Calu3 (cell line): ENCODE measurements around the gene FAM107A. TPM values are rescaled to one million over a fixed set of nuclear protein-coding genes. Genes with fewer than 3 reads are reported as not detected.

ENCODE experiments used
- BruUV-seq: library from RNA; stranded (reverse); fragments of 400-500 nt; replicated peaks from 2 replicates; lab custom pipeline; 2021; lab: Mats Ljungman, UMichigan
- CTCF ChIA-PET: fragments of 300-600 bp; sonication (Branson Sonifier 250); formaldehyde crosslinking; loops from one replicate; lab custom pipeline; 2022; ENCODE audit warnings: antibody characterized with exemption; lab: Charles Lee
- DNase-seq: peaks from one replicate; pipeline ENCODE4 v3.0.0; 2022
- H3K27ac Mint-ChIP-seq: one replicate; pipeline ENCODE4 v1.8.0; 2022; ENCODE audit warnings: mixed read lengths; ENCODE audit not compliant: unreplicated experiment
- H3K27me3 Mint-ChIP-seq: one replicate; pipeline ENCODE4 v1.8.0; 2022; ENCODE audit warnings: mixed read lengths; ENCODE audit not compliant: unreplicated experiment
- H3K36me3 Mint-ChIP-seq: one replicate; pipeline ENCODE4 v1.8.0; 2022; ENCODE audit warnings: mild to moderate bottlenecking, moderate library complexity, mixed read lengths; ENCODE audit not compliant: insufficient read depth, unreplicated experiment
- H3K4me1 Mint-ChIP-seq: one replicate; pipeline ENCODE4 v1.8.0; 2022; ENCODE audit warnings: mild to moderate bottlenecking, low read depth, mixed read lengths; ENCODE audit not compliant: unreplicated experiment
- H3K4me3 Mint-ChIP-seq: one replicate; pipeline ENCODE4 v1.8.0; 2022; ENCODE audit warnings: mild to moderate bottlenecking, low read depth, moderate library complexity, mixed read lengths; ENCODE audit not compliant: unreplicated experiment
- H3K9me3 Mint-ChIP-seq: one replicate; pipeline ENCODE4 v1.8.0; 2022; ENCODE audit warnings: low read depth, mixed read lengths; ENCODE audit not compliant: unreplicated experiment
- intact Hi-C: fragments of 100-400 bp; cut with micrococcal nuclease; formaldehyde crosslinking; loops from one replicate; pipeline ENCODE4 v1.10.0; 2022; ENCODE audit not compliant: unreplicated experiment
- total RNA-seq: library from RNA; stranded (reverse); gene quantifications from 2 replicates; pipeline ENCODE4 v1.2.3, GENCODE V29; 2022
- TF ChIP-seq, protein P1 (sequence below): fragments of 200-600 bp; IDR thresholded peaks from one replicate; pipeline ENCODE4 v1.8.0; 2022; ENCODE audit warnings: antibody characterized with exemption; ENCODE audit not compliant: unreplicated experiment

FAM107A gene
- total RNA-seq, 1 experiment from 2014 or later = not detected

GRCh38 chr3:58609990-58610389 is 32.8 kb upstream of the FAM107A start:
- H3K9me3 Mint-ChIP-seq = no peaks in the 10 kb centered on the region
- no TSS peak for BruUV-seq
- no peak overlapping the region for H3K27ac Mint-ChIP-seq
- H3K27me3 Mint-ChIP-seq = peaks cover 10% of the 10 kb centered on the region
- no peak overlapping the region for H3K4me3 Mint-ChIP-seq
- H3K4me1 Mint-ChIP-seq = no peaks in the 10 kb centered on the region
- CTCF ChIA-PET = no interaction called here
- DNase-seq = no peak
- intact Hi-C loops = no loop called here
- TF ChIP-seq, protein P1, sequence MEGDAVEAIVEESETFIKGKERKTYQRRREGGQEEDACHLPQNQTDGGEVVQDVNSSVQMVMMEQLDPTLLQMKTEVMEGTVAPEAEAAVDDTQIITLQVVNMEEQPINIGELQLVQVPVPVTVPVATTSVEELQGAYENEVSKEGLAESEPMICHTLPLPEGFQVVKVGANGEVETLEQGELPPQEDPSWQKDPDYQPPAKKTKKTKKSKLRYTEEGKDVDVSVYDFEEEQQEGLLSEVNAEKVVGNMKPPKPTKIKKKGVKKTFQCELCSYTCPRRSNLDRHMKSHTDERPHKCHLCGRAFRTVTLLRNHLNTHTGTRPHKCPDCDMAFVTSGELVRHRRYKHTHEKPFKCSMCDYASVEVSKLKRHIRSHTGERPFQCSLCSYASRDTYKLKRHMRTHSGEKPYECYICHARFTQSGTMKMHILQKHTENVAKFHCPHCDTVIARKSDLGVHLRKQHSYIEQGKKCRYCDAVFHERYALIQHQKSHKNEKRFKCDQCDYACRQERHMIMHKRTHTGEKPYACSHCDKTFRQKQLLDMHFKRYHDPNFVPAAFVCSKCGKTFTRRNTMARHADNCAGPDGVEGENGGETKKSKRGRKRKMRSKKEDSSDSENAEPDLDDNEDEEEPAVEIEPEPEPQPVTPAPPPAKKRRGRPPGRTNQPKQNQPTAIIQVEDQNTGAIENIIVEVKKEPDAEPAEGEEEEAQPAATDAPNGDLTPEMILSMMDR = no peak
- H3K36me3 Mint-ChIP-seq = no peaks in the 10 kb centered on the region

DNA sequence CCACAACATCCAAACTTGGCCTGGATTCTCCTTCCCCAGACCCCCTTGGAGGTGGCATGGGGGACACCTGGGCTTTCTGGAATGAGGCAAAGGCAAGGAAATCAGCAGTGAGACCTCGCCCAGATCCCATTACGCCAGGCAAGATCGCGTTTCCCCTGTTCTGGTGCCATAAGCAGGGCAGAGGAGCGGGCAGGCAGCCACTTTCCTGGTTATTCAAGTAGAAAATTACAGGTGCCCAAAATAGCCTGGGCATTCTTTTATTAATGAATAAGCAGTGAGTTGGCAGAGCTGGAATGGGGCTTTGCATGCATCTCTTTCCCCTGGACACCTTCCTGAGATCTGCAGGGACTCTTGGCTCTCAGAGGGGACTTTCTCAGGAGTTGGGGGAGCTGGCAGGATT is 31.5 kb upstream of the FAM107A start:
- Mint-ChIP-seq H3K4me1 (no peaks in the 10 kb centered on the region), H3K36me3 (no peaks in the 10 kb centered on the region), H3K27me3 (peaks cover 23% of the 10 kb centered on the region), H3K9me3 (no peaks in the 10 kb centered on the region), H3K4me3 (no peak overlapping the region), H3K27ac (no peak overlapping the region)
- no TSS peak for BruUV-seq
- DNase-seq = peak; percentile 38
- intact Hi-C loops = loop anchor here (1.0 kb wide), 1 partner anchor 22 kb away; no protein-coding TSS in a partner anchor
- CTCF ChIA-PET = no interaction called here
- TF ChIP-seq, protein P1 = no peak

DNA sequence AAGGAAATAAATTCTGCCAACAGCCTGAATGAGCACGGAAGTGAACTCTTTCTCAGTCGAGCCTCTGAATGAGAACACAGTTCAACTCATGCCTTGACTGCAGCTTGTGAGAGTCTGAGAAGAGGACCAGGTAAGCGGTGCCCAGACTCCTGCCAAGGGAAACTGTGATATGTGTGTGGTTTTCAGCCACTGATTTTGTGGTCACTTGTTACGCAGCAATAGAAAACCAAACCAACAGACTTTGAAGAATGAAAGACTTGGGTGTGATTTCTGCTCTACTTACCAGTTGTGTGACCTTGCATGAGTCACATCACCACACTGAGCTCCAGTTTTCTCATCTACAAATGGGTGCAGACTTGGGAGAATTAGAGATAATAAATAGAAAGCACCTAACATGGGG is 30.6 kb upstream of the FAM107A start:
- CTCF ChIA-PET = no interaction called here
- no peak overlapping the region for H3K4me3 Mint-ChIP-seq
- no peaks in the 10 kb centered on the region for H3K36me3 Mint-ChIP-seq
- TF ChIP-seq, protein P1 = no peak
- intact Hi-C loops = loop anchor here (1.0 kb wide), 1 partner anchor 22 kb away; no protein-coding TSS in a partner anchor
- no peaks in the 10 kb centered on the region for H3K9me3 Mint-ChIP-seq
- no TSS peak for BruUV-seq
- peaks cover 31% of the 10 kb centered on the region for H3K27me3 Mint-ChIP-seq
- no peaks in the 10 kb centered on the region for H3K4me1 Mint-ChIP-seq
- H3K27ac Mint-ChIP-seq = no peak overlapping the region
- no peak for DNase-seq

DNA sequence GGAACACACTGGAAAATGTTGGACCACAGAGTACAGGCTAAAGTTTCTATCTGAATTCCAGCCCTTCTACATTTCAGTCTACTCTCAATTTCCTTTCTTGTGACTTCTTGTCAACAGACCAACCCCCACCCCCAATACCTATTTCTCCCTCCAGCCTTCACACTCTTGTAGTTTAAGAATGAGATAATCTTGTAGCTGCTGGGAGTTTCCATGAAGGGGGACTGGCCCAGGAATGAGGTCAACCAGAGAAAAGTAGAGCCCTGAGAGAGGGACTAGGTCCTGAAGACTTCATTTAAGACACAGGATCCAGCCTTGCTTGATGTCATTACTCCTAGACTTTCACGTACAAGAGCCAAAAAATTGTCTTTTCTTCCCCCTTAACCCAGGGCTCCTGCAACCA is 29.5 kb upstream of the FAM107A start:
- DNase-seq = no peak
- H3K4me3 Mint-ChIP-seq = no peak overlapping the region
- CTCF ChIA-PET = no interaction called here
- no peak overlapping the region for H3K27ac Mint-ChIP-seq
- H3K27me3 Mint-ChIP-seq = peaks cover 43% of the 10 kb centered on the region
- intact Hi-C loops = no loop called here
- no peaks in the 10 kb centered on the region for H3K36me3 Mint-ChIP-seq
- BruUV-seq = no TSS peak
- H3K4me1 Mint-ChIP-seq = no peaks in the 10 kb centered on the region
- TF ChIP-seq, protein P1 = no peak
- no peaks in the 10 kb centered on the region for H3K9me3 Mint-ChIP-seq
